Panc1 (cell line): ENCODE measurements around the gene PLK1.

Experiments
- CTCF ChIP-seq: fragments of 450-650 bp; IDR thresholded peaks from 2 replicates; pipeline ENCODE4 v1.5.1; 2017; ENCODE audit warnings: mild to moderate bottlenecking
- POLR2AphosphoS5 ChIP-seq: IDR thresholded peaks from 2 replicates; pipeline ENCODE4 v1.6.1; 2012; ENCODE audit warnings: mild to moderate bottlenecking, low read depth, low read length, moderate library complexity
- SIN3A ChIP-seq: IDR thresholded peaks from 2 replicates; pipeline ENCODE4 v1.6.1; 2012; ENCODE audit warnings: low read depth, mild to moderate bottlenecking, low read length, moderate library complexity, borderline replicate concordance; ENCODE audit not compliant: insufficient read depth
- TCF7L2 ChIP-seq: IDR thresholded peaks from 2 replicates; pipeline ENCODE4 v1.6.1; 2011; ENCODE audit warnings: mild to moderate bottlenecking, low read depth, low read length, inconsistent platforms
- TF ChIP-seq, protein P1 (sequence below), 2 experiments: IDR thresholded peaks; 2 replicates each; pipeline ENCODE4 v1.6.1; 2011 to 2012; ENCODE audit warnings: low read depth in 2 of 2, control low read depth in 1 of 2, low read length in 1 of 2, mild to moderate bottlenecking in 1 of 2, moderate library complexity in 1 of 2; ENCODE audit not compliant: insufficient read depth in 1 of 2

DNA sequence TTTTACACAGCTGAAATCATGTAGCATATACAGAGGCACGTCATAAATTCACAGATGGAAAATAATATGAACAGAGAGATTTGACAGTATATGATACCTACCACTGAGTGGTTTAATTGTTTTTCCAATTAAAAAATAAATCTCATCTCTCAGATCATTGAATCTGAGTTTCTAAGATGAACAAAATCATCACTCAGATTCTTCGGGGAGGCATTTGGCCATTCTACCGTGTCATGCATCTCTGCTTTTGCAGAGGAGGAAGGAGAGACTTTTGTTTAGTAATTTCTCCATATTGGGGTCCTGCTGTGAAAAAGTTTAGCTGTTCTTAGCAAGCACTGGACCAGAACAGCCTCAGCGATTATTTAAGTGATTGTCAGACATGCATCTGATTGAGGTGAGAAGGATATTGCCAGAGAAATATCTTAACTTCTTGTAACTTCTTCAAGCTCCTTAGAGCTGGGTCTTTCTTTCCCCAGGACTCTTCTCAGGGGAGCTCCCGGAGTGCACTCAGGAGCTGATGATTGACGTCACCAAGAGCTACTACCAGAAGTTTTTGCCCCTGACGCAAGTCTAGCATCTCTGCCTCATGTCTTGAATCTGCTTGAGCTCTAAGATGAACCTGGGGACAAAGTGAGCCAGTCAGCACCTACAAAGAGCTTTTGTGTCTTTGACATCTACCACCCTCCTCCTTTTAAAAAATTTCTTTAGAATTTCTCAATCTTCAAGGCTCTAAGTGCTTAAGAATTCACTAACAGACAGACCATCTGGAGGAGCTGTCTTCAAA is 11.9 kb upstream of the PLK1 start:
- TF ChIP-seq SIN3A, result no peak
- TF ChIP-seq POLR2AphosphoS5, result no peak
- TF ChIP-seq CTCF, result no peak
- TF ChIP-seq, protein P1, sequence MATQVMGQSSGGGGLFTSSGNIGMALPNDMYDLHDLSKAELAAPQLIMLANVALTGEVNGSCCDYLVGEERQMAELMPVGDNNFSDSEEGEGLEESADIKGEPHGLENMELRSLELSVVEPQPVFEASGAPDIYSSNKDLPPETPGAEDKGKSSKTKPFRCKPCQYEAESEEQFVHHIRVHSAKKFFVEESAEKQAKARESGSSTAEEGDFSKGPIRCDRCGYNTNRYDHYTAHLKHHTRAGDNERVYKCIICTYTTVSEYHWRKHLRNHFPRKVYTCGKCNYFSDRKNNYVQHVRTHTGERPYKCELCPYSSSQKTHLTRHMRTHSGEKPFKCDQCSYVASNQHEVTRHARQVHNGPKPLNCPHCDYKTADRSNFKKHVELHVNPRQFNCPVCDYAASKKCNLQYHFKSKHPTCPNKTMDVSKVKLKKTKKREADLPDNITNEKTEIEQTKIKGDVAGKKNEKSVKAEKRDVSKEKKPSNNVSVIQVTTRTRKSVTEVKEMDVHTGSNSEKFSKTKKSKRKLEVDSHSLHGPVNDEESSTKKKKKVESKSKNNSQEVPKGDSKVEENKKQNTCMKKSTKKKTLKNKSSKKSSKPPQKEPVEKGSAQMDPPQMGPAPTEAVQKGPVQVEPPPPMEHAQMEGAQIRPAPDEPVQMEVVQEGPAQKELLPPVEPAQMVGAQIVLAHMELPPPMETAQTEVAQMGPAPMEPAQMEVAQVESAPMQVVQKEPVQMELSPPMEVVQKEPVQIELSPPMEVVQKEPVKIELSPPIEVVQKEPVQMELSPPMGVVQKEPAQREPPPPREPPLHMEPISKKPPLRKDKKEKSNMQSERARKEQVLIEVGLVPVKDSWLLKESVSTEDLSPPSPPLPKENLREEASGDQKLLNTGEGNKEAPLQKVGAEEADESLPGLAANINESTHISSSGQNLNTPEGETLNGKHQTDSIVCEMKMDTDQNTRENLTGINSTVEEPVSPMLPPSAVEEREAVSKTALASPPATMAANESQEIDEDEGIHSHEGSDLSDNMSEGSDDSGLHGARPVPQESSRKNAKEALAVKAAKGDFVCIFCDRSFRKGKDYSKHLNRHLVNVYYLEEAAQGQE (IDR thresholded peaks at IDR 0.05; ENCODE audit: insufficient read depth in 1 of 2, low read depth in 2 of 2, low read length in 1 of 2), result no peak
- TF ChIP-seq TCF7L2, result no peak
